GM21515 (cell line): ENCODE data around the gene TPTE.
"Not testable (repeated sequence)": the region's sequence is repeated elsewhere in the genome, so short reads cannot be mapped to it uniquely, and the experiment has no call there.

Source experiments
- ATAC-seq: cut with Tn5 transposase; IDR thresholded peaks from one replicate; pipeline ENCODE4 v1.9.1; 2021; ENCODE audit not compliant: unreplicated experiment

The TPTE gene

DNA sequence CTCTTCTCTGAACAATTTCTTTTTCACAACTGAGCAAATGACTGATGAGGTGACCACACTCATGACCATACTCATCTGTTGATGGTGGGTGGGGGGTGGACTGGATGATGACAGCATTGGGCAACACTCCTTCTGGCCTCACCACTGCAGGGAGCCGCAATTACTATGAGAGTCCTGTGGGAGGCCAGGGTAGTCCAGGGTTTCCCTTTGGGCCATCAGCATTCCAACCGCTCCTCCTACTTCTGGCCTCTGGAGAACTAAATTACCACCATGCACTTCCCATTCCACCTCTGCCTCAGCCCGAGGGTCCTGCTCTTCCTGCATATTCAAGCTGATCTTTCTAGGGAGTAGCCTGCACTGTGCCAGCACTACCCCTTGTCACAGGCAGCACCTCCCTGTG lies 94.7 kb downstream of the TPTE start:
- not testable (repeated sequence) for ATAC-seq

DNA sequence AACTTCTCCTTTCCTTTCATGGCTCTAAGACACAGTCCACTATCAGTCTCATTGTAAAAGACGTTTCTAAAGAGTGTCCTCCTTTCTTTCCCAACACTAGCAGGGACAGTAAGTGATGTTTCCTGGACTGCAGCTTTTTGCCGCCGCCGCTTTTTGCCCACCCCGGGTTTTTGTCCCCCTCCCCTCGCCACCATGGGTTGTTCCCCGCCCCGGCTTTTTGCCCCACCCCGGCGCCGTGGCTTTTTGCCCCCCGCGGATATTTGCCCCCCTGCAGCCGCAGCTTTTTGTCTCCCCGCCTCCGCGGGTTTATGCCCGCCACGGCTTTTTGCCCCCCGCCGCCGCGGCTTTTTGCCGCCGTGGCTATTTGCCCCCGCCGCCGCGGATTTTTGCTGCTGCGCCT lies 95.2 kb downstream of the TPTE start:
- ATAC-seq: no peak

DNA sequence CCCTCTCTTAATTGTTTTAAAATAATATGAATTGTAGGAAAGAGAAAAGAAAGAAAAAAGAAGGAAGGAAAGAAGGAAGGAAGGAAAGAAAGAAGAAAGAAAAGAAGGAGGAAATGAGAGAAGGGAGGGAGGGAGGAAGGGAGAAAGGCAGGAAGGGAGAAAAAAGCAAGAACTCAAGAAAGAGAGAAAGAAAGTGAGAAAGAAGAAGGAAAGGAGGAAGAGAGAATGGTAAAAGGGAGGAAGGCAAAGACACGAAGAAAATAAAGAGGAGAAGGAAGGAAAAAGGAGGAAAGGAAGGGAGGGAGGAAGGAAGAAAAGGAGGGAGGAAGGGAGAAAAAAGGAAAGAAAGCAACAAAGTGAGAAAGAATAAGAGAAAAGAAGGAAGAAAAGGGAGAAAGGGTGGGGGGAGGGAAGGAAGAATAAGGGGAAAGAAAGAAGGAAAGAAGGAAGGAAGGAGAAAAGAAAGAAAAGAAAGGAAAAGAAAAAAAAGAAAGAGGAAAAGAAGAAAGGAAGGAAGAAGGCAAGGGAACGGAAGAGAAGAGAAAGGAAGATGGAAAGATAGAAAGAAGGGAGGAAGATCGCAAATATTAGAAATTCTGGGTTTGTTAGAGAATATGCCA lies 95.9 kb downstream of the TPTE start:
- ATAC-seq: not testable (repeated sequence)

DNA sequence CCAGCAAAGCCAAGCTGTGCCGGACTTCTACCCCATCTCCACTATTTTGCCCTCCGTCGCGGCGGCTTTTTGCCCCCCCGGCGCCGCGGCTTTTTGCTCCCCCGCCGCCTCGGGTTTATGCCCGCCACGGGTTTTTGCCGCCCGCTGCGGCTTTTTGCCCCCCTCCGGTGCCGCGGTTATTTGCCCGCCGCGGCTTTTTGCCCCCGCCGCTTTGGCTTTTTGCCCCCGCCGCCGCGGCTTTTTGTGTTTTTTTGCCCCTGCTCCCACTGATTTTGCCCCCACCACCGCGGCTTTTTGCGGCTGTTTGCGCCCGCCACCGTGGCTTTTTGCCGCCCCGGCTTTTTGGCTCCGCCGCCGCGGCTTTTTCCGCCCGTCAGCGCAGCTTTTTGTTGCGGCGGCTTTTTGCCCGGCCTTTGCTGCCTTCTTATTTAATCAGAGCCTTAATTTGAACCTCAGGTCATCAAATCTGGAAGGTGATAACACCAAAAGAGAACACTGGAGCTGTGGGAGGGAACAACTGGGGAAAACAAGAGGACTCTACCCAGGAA lies 106.0 kb downstream of the TPTE start:
- no peak for ATAC-seq

DNA sequence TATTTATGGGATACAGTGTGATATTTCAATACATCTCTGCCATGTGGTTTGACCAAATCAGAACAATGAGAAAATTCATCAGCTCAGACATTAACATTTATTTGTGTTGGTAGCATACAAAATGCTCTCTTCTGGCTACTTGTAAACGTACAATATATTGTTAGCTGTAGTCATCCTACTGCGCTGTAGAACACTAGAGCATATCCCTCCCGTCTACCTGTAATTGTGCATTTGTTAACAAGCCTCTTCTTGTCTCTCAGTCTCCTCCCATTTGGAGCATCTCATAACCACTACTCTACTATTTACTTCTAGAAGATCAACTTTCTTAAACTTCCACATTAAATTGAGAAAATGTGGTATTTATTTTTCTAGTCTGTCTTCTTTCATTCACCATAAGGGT lies 107.9 kb downstream of the TPTE start:
- ATAC-seq: not testable (repeated sequence)

DNA sequence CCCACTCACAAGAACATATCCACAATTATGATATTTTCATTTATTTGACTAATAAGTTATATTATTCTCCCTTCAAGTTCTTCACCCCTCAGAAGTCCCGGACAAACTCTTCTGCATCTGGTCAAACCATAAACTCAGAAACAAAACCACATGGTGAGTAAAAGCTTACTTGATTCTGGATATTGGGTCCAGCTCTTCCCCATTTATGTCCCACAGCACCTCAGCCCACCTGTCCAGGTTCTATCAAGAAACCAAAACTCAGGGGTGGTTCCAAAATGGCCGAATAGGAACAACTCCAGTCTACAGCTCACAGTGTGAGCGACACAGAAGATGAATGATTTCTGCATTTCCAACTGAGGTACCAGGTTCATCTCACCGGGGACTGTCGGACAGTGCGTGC lies 109.4 kb downstream of the TPTE start:
- not testable (repeated sequence) for ATAC-seq

DNA sequence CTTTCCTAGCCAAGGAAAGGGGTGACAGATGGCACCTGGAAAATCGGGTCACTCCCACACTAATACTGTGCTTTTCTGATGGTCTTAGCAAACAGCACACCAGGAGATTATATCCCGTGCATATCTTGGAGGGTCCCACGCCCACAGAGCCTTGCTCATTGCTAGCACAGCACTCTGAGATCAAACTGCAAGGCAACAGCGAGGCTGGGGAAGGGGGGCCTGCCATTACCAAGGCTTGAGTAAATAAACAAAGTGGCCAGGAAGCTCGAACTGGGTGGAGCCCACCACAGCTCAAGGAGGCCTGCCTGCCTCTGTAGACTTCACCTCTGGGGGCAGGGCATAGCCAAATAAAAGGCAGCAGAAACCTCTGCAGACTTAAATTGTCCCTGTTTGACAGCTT lies 109.9 kb downstream of the TPTE start:
- not testable (repeated sequence) for ATAC-seq

DNA sequence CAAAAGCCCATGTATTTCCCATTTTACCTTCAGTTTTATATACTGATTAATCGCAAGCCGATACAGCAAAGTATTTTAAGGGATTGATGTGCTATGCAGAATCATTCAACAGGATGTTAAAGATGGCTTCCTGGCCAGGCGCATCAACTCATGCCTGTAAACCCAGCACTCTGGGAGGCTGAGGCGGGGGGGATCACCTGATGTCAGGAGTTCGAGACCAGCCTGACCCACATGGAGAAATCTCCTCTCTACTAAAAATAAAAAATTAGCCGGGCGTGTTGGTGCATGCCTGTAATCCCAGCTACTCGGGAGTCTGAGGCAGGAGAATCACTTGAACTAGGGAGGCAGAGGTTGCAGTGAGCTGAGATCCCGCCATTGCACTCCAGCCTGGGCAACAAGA lies 116.8 kb downstream of the TPTE start:
- ATAC-seq: not testable (repeated sequence)

DNA sequence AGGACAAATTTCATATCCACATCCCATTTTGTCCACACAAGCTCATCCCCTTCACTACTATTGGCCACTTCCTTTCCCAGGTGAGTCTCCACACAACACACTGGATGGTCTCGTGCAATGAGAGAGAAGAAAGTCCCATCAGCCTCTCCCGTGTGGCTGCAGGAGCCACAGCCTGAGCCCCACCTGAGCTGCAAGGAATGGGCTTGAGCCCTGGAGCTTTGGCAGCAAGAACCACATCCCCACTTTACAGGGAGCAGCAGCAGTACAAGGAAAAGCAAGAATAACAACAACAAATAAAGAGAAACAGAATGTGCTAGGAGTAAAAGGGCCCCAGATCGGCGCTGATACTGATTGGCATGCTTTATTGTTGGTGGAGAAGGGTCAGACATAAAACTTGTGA lies 117.7 kb downstream of the TPTE start:
- no peak for ATAC-seq

DNA sequence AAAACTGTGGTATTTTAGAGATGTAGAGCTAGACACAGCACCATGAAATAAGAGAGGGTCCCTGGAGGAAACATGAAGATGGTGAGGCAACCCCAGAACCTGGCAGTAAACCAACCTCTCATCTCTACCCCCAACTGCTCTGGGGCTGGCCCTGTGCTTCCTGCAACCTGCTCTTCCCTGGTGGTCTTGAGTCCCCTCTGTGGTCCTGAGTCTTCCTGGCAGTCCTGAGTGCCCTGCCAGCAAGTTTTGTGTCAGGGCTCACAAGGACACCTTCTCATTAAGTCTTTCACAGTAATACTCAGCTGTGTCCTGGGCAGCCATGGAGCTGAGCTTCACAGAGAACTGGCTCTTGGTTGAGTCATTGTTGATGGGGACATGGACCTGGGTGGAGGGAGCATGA lies 118.4 kb downstream of the TPTE start:
- ATAC-seq: not testable (repeated sequence)

DNA sequence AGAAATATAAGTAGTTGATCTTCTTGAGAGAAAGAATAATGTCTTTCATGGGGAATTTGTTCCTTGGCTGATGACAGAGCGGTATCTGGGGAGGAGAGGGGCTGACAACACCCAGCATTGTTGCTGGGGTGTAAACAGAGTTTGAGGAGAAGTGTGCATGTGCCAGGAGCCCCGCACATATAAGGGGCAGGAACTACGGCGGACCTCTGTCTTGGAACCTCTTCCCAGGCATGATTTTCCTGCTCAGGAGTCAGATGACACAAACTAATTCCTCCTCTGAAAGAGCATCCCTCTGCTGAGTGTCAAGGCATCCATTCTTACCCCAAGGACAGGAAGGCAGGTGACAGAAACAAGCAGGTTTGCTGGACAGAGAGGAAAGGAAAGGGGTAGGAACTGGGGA lies 119.1 kb downstream of the TPTE start:
- no peak for ATAC-seq

DNA sequence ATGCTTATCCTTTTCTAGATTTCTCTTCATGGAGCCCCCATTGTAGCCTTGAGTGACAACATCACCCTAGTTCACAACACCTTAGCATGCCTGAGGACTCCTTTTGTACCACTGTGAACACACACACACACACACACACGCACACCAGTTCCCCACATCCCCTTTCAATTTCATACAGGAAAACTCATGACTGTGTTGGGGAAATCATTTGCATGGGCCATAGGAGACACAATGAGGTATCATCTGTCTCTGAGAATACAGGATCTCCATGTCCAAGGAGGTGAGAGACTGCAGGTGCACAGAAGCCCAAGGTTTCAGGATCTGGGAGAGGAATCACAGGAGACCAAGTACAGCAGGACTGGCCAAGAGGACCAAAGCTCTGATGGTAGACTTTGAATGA lies 119.7 kb downstream of the TPTE start:
- ATAC-seq: no peak

DNA sequence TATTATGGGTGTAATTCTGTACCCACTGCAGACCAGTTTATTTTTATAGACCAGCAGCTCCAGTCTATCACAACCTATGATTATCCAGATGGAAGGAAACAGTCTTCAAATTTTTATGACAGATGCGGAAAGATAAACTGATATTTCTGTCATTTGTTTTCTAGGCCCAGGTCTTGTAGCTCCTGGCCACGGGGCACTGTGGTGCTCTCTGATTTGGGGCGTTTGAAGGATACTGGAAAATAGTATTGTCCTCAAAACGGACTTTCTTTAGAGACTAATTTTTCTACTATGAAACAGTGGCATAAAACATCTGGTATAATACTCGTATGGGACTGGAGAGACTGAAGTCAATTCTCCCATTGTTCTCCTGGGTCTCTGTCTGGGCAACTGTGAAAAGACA lies 124.3 kb downstream of the TPTE start:
- ATAC-seq: not testable (repeated sequence)

DNA sequence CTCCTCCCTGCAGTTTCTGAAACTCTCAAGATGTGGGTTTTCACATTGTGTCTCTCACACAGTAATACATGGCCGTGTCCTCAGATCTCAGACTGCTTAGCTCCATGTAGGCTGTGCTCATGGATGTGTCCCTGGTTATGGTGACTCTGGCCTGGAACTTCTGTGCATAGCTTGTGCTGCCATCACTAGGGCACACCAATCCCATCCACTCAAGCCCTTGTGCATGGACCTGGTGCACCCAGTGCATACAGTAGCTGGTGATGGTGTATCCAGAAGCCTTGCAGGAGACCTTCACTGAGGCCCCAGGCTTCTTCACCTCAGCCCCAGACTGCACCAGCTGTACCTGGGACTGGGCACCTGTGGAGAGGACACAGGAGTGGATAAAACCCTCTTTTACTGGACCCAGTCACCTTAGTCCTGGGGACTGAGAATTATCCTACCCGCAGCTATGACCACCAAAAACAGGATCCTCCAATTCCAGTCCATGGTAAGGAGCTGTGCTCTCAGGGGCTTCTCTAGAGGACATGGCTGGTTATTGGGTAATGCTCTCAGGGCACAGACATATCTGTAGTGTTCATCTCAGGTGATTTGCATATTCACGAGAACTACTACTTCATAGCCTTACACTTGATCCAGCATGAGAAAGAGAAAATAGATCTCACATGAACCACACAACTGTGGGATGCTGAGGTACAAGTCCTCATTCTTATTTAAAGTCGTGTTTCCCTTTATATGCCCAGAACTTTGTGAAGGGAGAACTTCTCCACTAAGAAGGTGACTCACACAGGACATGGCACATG lies 128.2 kb downstream of the TPTE start:
- not testable (repeated sequence) for ATAC-seq

DNA sequence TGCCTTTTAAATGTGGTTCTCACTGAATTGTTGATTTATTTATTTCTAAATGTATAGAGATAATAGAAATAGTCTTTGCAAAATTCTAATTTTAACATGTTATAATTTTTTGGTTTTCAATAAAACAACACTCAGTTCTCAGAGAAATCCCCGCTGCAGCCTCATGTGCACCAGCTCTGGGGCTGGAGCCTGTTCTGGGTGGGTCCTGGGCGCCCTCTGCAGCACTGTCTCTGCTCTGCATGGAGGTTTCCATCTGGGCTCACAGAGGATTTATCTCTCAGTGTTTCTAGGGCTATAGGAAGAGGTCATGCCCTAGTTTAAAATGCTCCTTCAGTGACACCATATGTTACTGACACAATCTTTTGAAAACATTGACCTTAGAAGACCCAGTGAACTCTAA lies 128.9 kb downstream of the TPTE start:
- ATAC-seq: not testable (repeated sequence)
